GM18868 (cell line): ENCODE data around the gene OR6K3.
"Not testable (repeated sequence)": the region's sequence is repeated elsewhere in the genome, so short reads cannot be mapped to it uniquely, and the experiment has no call there.

Source experiments
- ATAC-seq: cut with Tn5 transposase; IDR thresholded peaks from one replicate; pipeline ENCODE4 v1.9.1; 2021; ENCODE audit warnings: mild to moderate bottlenecking, moderate library complexity; ENCODE audit not compliant: unreplicated experiment

Gene OR6K3, protein sequence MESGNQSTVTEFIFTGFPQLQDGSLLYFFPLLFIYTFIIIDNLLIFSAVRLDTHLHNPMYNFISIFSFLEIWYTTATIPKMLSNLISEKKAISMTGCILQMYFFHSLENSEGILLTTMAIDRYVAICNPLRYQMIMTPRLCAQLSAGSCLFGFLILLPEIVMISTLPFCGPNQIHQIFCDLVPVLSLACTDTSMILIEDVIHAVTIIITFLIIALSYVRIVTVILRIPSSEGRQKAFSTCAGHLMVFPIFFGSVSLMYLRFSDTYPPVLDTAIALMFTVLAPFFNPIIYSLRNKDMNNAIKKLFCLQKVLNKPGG

DNA sequence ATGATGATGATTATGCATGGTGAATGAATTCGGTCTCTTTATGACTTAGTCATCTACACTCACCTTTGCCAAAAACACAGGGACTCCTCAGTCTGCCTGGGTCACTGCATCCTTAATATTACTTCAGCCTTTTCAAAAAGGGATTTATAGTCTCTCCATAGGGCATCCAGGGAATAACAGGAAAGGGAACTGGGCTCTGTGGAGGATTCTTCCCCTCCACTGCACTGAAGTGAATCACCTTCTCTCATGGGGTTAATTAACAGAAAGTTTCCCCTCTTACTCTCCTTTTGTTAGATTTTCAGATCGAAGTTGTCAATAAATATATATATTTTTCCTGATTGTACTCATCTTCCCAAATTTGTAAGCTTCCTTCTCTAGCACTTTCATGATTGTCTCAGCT, at the start of gene OR6K3:
Gene OR6K3, minus strand, starts transcription at position 101 of the 400 bp plus-strand sequence. CDS start 2,605 bp downstream, outside the sequence.
- no peak for ATAC-seq

DNA sequence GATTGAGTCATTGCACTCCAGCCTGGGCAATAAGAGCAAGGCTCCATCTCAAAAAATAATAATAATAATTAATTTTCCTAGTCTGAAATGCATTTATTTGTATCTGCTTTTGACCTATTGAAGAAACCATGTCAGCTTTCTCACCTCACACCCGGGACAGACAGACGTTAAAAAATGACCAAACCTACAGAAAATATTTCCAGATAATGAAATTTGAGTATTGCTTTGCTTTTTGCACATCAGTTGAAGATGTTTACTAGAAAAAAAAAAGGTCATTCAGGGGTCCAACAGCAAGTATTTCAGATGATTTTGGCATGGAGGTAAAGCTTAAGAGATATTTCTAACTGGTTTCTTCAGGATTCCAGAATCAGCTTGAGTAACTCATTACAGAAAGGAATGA, 33.9 kb upstream of the OR6K3 start, which contains the start of gene OR6K6:
Gene OR6K6, plus strand, starts transcription at position 301 of the 400 bp plus-strand sequence. CDS start 168 bp downstream, outside the sequence.
- ATAC-seq, result no peak

DNA sequence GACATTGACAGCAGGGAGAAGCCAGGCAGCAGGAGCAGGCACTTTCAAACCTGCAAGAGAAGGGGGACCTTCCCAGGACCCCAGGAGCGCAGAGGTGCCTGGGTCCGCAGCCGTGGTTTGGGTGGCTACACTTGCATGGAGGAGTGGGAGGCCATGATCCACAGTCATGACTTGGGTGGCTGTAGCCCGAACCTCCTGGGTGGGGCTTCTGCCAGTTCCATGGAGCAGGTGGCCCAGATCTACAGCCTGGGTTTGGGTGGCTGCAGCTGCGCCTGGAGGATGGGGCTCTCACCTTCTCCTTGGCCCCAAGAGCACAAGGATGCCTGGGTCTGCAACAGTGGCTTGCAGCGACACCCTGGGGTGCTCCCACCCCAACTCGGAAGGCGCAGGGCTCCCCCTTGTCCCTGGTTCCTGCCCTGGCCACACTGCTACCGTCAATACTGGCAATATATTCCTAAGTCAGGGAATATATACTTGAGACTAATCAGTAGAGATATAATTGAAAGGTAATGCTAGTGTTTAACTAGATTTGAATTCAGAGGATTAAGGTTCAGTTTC, 31.7 kb upstream of the OR6K3 start:
- no peak for ATAC-seq

DNA sequence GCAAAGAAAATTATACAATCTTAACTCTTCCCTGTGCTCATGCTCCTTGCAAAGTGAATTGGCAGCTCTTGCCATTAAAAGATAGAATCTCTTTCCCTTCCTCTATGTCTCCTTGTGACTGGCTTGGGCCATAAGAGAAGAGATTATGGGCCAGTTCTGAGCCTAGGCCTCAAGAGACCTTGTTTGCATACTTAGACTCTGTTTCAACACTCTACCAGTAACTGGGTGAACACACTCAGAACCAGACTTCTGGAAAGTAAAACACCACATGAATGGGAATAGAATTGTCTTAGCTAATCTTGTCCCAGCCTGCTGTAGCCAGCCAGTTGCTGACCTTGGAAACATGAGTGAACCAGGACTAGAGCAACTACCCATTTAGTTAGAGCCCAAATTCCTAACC, 15.3 kb upstream of the OR6K3 start:
- ATAC-seq, result no peak

DNA sequence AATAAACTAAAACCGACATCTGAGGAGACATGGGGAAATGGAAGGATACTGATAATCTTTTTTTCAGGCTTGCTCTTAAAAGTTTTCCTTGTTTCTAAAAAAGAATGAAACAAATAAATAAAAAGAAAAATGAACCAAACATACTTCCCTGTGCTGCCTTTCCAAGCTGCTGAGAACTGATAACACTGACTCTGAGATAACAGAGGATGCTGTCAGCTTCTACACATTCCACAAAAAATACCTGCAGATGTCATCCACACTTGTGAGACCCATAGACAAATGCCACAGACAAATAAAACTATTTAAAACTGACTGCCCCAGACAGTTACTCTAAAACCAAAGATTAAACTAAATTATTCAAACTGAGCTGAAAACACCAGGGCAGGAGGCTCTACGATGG, 12.0 kb upstream of the OR6K3 start:
- ATAC-seq, result no peak

DNA sequence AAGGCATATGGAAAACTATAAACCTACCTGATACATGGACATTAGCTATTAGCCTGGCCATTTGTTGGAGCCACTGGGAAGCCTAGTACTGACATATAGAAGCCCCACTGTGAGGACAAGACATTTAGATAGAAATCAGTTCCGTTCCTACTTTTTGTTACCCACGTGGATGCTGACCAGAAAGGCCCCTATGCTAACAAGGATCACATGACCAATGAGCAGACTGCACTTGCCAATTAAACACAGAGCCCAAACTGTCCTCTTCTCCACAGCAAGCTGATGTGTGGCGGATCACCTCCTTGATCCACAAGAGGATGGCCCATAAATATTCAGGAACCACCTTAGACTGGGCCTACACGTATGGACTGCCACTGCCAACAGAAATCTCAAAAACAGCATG, 11.2 kb upstream of the OR6K3 start:
- no peak for ATAC-seq

DNA sequence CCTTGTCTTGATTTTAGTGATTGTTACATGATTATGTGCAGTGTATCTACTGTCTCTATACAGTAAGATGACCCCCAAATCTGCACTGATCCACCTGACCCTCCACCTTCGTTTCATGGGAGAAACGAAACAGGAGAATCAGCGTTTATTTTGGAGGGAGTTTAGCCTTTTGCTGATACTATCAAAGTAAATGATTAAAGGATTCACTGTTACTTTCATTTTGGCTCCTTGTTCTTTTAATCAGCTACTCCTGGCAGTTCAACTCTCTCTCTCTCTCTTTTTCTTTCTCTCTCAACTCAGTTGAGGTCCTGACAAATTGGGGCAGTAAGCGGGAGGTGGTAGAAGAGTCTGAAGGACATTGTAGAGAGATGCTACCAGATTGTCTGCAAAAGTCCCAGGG, 9.9 kb upstream of the OR6K3 start:
- no peak for ATAC-seq

DNA sequence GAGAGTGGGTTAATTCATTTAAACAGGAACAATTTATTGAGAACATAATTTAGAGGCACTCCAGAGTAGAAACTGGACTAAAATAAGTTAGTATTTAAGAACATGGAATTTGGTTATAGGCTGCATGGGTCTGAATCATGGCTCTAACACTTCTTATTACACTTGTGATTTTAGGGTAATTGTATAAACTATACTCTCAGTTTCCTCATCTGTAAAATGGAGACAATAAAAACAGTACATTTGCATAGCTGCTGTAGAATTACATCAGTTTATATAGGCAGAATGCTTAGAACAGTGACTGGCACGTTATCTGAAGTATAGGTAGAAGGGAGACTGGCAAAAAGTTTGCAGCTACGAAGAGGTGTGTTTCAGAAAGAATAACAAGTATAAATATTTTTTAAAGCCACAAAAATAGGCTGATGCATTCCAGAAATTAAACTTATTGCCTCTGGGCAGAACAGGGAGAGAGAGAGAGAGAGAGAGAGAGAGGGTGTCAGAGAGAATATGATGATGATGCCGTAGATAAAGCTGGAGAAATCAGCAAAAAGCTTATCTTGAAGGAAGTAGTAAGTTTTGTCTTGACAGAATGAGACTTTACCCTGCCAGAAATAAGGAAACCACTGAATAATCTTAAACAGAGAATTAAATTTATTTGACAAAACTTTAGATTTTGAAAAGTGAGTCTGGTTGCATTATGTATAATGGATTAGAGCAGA, 8.1 kb upstream of the OR6K3 start:
- no peak for ATAC-seq

DNA sequence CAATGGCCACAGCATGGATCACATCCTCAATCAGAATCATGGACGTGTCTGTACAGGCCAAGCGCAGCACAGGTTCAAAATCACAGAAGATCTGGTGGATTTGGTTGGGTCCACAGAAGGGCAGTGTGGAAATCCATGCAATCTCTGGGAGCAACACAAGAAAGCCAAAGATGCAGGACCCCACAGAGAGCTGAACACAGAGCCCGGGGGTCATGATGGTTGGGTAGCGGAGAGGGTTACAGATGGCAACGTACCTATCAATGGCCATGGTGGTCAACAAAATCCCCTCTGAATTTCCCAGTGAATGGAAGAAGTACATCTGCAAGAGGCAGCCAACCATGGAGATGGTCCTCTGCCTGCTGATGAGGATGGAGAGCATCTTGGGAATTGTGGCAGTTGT, 3.9 kb upstream of the OR6K3 start:
- ATAC-seq, result no peak

DNA sequence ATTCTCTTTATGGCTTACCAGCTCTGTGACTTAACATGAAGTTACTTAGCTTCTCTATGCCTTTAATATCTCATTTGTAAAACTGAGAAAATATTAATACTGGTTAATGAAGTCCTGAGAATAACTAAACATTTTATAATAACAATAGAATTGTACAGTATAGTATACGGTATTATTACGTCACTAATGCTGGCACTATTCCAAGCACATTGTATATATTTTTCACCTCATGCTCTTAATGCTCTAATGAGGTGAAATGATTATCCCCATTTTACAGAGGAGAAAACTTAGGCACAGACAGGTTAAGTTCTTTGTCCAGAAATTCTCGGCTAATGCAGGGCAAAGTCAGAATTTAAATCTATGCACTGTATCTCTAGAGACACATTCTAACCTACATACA, 856 bp downstream of the OR6K3 start:
- no peak for ATAC-seq

DNA sequence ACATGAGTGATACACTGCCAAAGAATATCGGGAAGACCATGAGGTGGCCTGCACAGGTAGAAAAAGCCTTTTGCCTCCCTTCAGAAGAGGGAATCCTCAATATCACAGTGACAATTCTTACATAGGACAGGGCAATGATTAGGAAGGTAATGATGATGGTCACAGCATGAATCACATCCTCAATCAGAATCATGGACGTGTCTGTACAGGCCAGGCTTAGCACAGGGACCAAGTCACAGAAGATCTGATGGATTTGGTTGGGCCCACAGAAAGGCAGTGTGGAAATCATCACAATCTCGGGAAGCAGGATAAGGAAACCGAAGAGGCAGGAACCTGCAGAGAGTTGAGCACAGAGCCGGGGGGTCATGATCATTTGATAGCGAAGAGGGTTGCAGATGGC, 3.2 kb downstream of the OR6K3 start:
- no peak for ATAC-seq

DNA sequence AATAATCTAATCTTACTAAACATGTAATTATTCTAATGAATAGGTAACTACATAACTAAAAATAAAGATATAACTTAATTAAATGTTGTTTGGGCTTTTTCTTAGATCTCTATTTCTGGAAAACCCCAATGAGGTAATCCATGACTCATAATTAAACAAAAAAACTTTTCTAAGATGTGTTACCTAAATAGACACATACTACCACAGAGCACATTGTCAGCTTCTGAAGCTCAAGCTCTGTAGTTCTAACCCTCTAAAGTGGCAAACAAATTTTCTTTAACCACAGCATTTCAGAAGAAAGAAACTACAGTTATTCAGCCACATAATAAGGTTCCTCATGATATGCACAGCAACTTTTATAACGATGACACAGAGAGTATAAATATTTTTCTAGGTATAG, 4.2 kb downstream of the OR6K3 start:
- ATAC-seq, result peak; percentile 85

DNA sequence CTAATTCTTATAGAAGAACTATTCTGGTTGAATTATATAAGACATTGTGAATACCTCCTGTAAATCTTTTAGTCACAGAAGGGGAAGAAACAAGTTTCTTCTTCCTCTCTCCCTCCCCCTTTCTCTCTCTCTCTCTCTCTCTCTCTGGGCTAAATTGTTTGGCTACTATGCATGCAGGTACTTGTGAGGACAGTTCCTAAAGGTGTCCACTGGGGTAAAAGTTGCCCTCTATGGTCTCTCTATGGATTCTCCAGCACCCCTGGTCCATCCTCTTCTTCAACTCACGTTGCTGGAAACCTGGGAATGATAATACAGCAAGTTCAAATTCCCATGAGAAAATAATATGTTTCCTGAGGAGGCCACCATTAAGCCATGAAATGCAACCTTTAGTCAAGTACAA, 5.8 kb downstream of the OR6K3 start:
- ATAC-seq, result no peak

DNA sequence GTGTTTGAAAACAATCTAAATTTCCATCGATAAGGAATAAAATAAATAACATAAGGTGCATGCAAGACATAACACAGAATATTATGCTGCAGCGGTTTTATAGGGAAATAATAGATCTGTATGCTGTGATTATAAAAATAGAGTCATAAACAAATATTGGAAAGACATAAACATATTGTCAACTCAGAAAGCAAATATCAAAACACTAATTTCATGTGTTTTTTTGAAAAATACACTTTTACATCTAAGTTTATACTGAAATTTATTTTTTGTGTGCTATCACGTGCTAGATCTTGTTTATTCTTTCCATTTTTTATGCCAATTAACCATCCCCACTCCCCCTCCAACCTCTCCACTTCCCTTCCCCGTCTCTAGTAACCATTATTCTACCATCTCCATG, 9.4 kb downstream of the OR6K3 start:
- ATAC-seq, result no peak

DNA sequence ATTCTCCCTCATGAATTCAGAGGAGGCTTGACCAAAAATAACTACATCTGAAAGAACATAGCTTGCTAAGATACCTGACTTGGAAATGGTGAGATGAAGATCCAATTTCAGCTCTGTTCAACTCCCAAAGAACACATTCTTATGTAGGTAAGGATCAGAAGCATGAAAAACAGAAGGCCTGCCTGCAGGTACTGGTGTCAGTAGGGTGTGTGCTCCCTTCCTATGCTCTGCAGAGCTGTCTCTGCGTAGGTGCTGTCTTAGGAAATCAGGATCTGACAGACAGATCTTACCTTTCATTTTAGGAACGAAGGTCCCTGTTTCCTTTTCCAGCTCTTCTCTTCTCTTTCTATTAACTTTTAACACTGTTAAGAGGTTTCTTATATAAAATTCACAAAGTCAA, 14.4 kb downstream of the OR6K3 start:
- no peak for ATAC-seq

DNA sequence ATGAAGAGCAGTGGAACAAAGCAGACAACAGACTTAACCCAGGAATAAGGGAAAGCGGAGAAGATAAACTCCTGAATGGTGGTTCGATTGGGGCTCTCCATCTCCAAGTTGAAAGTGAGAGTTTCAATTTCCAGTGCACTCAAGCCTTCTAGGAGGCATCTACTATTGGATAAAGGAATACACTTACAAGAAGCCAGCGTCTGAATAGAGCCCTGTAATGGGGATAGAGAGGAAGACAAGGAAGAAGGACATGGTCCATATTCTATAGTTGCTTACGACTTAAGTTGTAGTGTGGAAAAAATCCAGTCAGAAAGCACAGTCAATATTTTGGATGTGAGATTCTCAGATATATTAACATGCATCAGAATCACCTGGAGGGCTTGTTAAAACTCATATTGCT, 20.0 kb downstream of the OR6K3 start, which contains the start of gene OR6K2:
Gene OR6K2, minus strand, starts transcription at position 101 of the 400 bp plus-strand sequence. Its CDS starts 0 bp downstream, at position 101.
- ATAC-seq, result no peak

DNA sequence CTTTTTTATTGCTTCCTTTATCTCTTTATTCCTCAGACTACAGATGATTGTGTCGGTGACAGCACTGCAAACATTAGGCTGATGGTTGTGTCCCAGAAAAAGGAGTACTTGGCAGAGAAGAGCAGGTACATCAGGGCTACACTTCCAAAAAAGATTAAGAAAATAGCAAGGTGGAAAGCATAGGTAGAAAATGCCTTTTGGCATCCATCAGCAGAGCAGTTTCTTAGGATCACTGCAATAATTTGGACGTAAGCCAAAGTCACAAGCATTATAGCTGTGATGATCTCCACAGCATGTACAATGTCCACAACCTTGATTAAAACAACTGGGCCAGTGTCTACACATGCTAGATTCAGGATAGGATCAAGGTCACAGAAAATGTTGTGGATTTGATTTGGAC, 25.9 kb downstream of the OR6K3 start:
- no peak for ATAC-seq

DNA sequence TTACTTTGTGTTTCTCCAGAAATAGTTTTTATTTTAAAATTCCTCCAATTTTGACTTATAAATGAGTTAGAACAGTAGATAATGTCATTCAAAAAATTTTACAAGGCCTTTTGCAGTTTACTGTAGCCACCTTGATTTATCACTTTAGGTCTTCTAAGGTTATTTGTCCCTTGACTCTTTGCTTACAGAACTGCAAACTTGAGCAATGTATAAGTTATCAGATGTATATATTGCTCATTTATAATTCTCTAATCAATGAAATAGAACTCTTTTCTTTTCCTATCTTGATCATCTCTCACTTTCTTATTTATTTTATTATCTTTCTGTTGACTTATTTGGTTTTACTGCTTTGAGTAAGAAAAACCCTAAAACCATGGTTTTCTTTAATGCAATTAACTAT, 28.2 kb downstream of the OR6K3 start:
- ATAC-seq, result no peak

DNA sequence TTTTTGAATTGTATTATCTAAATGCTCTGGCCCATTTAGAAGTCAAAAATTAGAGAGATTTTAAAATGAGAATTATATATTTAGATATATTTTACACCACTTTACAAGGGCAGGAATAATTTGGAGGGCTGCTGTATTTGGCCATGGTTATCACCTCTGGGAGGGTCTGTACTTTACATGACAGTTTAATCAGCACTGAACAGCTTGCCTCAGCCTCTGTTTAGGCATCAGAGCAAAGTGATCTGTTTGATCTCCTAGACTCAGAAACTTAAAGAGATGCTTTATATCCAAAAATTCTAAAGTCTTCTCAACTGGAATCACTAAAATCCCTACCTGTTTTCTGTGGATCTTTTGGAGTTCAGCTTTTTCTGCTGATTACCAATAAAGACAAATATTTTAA, 28.6 kb downstream of the OR6K3 start:
- no peak for ATAC-seq

DNA sequence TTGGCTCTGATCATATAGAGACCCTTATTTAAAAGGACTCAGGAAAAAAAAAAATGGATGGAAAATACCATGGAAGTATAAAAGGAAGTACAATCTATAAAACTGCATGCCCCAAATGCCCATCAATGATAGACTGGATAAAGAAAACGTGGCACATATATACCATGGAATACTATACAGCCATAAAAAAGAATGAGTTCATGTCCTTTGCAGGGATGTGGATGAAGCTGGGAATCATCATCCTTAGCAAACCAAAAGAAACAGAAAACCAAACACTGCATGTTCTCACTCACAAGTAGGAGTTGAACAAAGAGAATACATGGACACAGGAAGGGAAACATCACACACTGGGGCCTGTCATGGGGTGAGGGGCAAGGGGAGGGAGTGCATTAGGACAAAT, 29.4 kb downstream of the OR6K3 start:
- ATAC-seq, result not testable (repeated sequence)

DNA sequence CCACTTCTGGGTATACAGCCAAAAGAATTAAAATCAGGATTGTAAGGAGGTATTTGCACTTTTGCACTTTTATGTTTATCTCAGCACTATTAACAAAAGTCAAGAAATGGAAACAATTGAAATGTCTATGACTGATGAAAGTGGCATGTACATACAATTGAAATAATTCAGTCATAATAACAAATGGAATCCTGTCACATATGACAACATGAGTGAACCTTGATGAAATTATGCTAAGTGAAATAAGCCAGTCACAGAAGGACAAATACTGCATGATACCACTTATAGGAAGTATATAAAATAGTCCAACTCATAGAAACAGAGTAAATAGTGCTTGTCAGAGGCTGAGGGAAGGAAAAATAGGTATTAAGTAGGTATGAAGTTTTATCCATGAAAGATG, 30.6 kb downstream of the OR6K3 start:
- ATAC-seq, result no peak

DNA sequence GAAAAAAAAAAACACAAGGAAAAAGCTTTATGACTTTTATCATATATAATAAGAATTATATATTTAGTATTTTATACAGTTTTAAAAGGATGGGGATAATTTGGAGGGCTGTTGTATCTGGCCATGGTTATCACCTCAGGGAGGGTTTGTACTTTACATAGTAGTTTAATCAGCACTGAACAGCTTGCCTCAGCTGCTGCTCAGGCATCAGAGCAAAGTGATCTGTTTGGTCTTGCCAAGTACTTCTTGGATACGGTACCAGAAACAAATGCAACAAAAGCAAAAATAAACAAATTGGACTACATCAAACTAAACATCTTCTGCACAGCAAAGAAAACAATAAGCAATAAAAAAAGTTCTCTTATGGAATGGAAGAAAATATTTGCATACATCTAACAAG, 31.4 kb downstream of the OR6K3 start:
- no peak for ATAC-seq
